Natural killer cell (primary cell): Measurements from ENCODE around the gene SAMD4A. TPM values are rescaled to one million over a fixed set of nuclear protein-coding genes. Genes with fewer than 3 reads are reported as not detected.

Source experiments
- ATAC-seq, 3 donors: fragments of 150-1000 bp in 2 of 3; fragments of 200-7000 bp in 1 of 3; cut with Tn5 transposase; 1 replicate in 1 of 3; 2 replicates in 2 of 3; pipeline ENCODE4 v1.10.0; 2021; ENCODE audit warnings: mild to moderate bottlenecking in 2 of 3, moderate library complexity in 2 of 3
- DNase-seq, 2 donors: peaks; one replicate each; pipeline versions ENCODE4 v3.0.0 to v3.0.0-alpha.2; 2013 to 2021; ENCODE audit warnings: mixed read lengths in 1 of 2
- H3K27ac ChIP-seq: one replicate; pipeline ENCODE4 v1.5.1; 2013; ENCODE audit warnings: mild to moderate bottlenecking, low read length
- H3K27me3 ChIP-seq: one replicate; pipeline ENCODE4 v1.6.1; 2013; ENCODE audit warnings: low read length; ENCODE audit not compliant: control insufficient read depth, insufficient read depth
- H3K36me3 ChIP-seq: one replicate; pipeline ENCODE4 v1.6.1; 2013; ENCODE audit warnings: low read length; ENCODE audit not compliant: control insufficient read depth, insufficient read depth
- H3K4me1 ChIP-seq: one replicate; pipeline ENCODE4 v1.6.1; 2013; ENCODE audit warnings: low read length; ENCODE audit not compliant: control insufficient read depth, insufficient read depth
- H3K4me3 ChIP-seq: one replicate; pipeline ENCODE4 v1.5.1; 2013; ENCODE audit warnings: low read length
- H3K9me3 ChIP-seq: one replicate; pipeline ENCODE4 v1.6.1; 2013; ENCODE audit warnings: low read length; ENCODE audit not compliant: control insufficient read depth, insufficient read depth
- H3K27ac Mint-ChIP-seq, 2 donors: one replicate each; pipeline ENCODE4 v1.8.0; 2022; ENCODE audit warnings: mild to moderate bottlenecking in 2 of 2, mixed read lengths in 2 of 2, moderate library complexity in 1 of 2
- H3K27me3 Mint-ChIP-seq, 2 donors: one replicate each; pipeline ENCODE4 v1.8.0; 2022; ENCODE audit warnings: low read depth in 2 of 2, mixed read lengths in 2 of 2
- H3K36me3 Mint-ChIP-seq: one replicate; pipeline ENCODE4 v1.8.0; 2022; ENCODE audit warnings: mixed read lengths
- H3K4me1 Mint-ChIP-seq, 2 donors: one replicate each; pipeline ENCODE4 v1.8.0; 2022; ENCODE audit warnings: mixed read lengths in 2 of 2
- H3K4me3 Mint-ChIP-seq: one replicate; pipeline ENCODE4 v1.8.0; 2022; ENCODE audit warnings: mild to moderate bottlenecking, moderate library complexity, mixed read lengths
- H3K9me3 Mint-ChIP-seq, 2 donors: one replicate each; pipeline ENCODE4 v1.8.0; 2022; ENCODE audit warnings: mixed read lengths in 2 of 2
- WGBS: methylation state at CpG from one replicate; pipeline ENCODE4 v1.1.7; 2013; ENCODE audit warnings: missing lambda C conversion rate; ENCODE audit not compliant: insufficient coverage; 5-methylcytosine and 5-hydroxymethylcytosine counted together
- intact Hi-C: fragments of 100-400 bp; cut with micrococcal nuclease; formaldehyde crosslinking; loops from one replicate; pipeline ENCODE4 v1.14.2; 2022
- total RNA-seq, 4 donors: library from RNA; stranded (reverse); fragments of 120-200 nt in 1 of 4; gene quantifications; one replicate each; pipeline versions ENCODE4 v1.2.3 to v1.2.4, GENCODE V29; 2013 to 2022
- TF ChIP-seq, protein P1 (sequence below): fragments of 200-600 bp; IDR thresholded peaks from one replicate; pipeline ENCODE4 v1.8.0; 2022; ENCODE audit warnings: antibody characterized with exemption

The SAMD4A gene
- total RNA-seq, 3 donors from 2014 or later (not counting 1 experiment from before 2014, with no cell fraction given), result 0.70 to 1.6 (median 1.4) TPM

DNA sequence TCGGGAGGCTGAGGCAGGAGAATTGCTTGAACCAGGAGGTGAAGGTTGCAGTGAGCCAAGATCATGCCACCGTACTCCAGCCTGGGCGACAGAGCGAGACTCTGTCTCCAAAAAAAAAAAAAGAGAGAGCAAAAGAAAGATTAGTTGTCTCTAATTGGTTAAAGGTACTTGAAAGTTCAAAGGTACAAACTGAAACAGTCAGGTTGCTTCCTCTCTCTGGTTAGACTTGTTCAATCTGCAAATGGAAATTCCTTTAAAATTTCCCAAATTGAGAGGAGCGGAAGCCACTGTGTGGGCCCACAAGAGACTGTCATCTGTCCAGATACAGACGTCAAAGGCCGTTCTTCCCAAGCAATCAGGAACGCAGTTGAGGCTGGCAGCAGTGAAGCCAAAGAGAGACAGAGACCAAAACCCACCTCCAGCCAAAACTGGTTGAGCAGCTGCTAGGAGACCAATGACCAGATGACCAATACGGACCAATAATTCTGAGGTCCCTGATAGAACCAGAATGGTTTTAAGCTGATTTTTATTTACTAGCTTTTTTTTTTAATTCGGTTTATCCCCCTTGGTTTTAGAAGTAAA is 272.1 kb downstream of the SAMD4A start:
- no peak for DNase-seq
- ATAC-seq, result no peak
- Histone ChIP-seq H3K4me3 (no peak overlapping the region), H3K4me1 (no peaks in the 10 kb centered on the region), H3K36me3 (peaks cover 19% of the 10 kb centered on the region), H3K27me3 (no peaks in the 10 kb centered on the region), H3K27ac (no peak overlapping the region), H3K9me3 (no peaks in the 10 kb centered on the region)
- peak overlapping the region; percentile 16 to 51 for H3K27ac Mint-ChIP-seq
- TF ChIP-seq, protein P1, sequence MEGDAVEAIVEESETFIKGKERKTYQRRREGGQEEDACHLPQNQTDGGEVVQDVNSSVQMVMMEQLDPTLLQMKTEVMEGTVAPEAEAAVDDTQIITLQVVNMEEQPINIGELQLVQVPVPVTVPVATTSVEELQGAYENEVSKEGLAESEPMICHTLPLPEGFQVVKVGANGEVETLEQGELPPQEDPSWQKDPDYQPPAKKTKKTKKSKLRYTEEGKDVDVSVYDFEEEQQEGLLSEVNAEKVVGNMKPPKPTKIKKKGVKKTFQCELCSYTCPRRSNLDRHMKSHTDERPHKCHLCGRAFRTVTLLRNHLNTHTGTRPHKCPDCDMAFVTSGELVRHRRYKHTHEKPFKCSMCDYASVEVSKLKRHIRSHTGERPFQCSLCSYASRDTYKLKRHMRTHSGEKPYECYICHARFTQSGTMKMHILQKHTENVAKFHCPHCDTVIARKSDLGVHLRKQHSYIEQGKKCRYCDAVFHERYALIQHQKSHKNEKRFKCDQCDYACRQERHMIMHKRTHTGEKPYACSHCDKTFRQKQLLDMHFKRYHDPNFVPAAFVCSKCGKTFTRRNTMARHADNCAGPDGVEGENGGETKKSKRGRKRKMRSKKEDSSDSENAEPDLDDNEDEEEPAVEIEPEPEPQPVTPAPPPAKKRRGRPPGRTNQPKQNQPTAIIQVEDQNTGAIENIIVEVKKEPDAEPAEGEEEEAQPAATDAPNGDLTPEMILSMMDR, result no peak
- H3K36me3 Mint-ChIP-seq, result peaks cover 32% of the 10 kb centered on the region
- no peaks in the 10 kb centered on the region for H3K9me3 Mint-ChIP-seq
- intact Hi-C loops, result no loop called here
- no peak overlapping the region for H3K4me3 Mint-ChIP-seq
- H3K27me3 Mint-ChIP-seq, result no peaks in the 10 kb centered on the region
- peaks cover 1 to 7% of the 10 kb centered on the region in 2 donors for H3K4me1 Mint-ChIP-seq
- WGBS, result 97% methylated on average over 9 of the region's 10 CpGs

GRCh38 chr14:54839701-54840119 is 272.8 kb downstream of the SAMD4A start:
- Mint-ChIP-seq H3K9me3 (no peaks in the 10 kb centered on the region), H3K4me3 (no peak overlapping the region), H3K27ac (peak overlapping the region; percentile 16 to 51), H3K27me3 (no peaks in the 10 kb centered on the region), H3K4me1 (peaks cover 8 to 10% of the 10 kb centered on the region in 2 donors), H3K36me3 (peaks cover 37% of the 10 kb centered on the region)
- Histone ChIP-seq H3K36me3 (peaks cover 19% of the 10 kb centered on the region), H3K9me3 (no peaks in the 10 kb centered on the region), H3K27me3 (no peaks in the 10 kb centered on the region), H3K27ac (no peak overlapping the region), H3K4me3 (no peak overlapping the region), H3K4me1 (no peaks in the 10 kb centered on the region)
- DNase-seq, result no peak
- 100% methylated on average over 2 of the region's 3 CpGs for WGBS
- intact Hi-C loops, result no loop called here
- TF ChIP-seq, protein P1, result no peak
- ATAC-seq, result no peak

DNA sequence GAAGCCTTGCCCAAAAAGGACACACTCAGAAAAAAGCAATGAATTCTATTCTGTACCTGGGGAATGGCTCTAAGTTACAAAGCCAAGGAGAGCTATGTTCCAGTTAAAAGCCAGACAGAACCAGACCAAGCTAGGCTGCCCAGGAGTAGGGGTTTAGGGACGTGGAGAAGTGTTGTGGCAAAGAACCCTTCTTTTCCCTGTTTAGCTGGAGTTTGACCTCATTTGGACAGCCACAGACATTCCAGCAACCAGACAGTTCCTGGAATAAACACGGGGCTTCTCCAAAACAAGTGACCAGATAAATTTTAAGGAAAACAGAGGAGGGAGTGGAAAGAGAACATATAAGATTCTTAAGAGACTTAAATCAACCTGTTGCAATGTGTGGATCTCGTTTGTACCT is 273.4 kb downstream of the SAMD4A start:
- peaks cover 8 to 11% of the 10 kb centered on the region in 2 donors for H3K4me1 Mint-ChIP-seq
- H3K27me3 Mint-ChIP-seq, result no peaks in the 10 kb centered on the region
- H3K4me3 Mint-ChIP-seq, result no peak overlapping the region
- no peaks in the 10 kb centered on the region for H3K9me3 Mint-ChIP-seq
- peaks cover 39% of the 10 kb centered on the region for H3K36me3 Mint-ChIP-seq
- Histone ChIP-seq H3K36me3 (peaks cover 19% of the 10 kb centered on the region), H3K9me3 (no peaks in the 10 kb centered on the region), H3K4me3 (no peak overlapping the region), H3K27ac (no peak overlapping the region), H3K4me1 (no peaks in the 10 kb centered on the region), H3K27me3 (no peaks in the 10 kb centered on the region)
- peak overlapping the region in 1 of 2 donors; percentile 31 for H3K27ac Mint-ChIP-seq
- no peak for DNase-seq
- no peak for ATAC-seq
- intact Hi-C loops, result no loop called here
- WGBS, result 96% methylated on average over 2 of the region's 3 CpGs
- TF ChIP-seq, protein P1, result no peak

- no peak for ATAC-seq
- WGBS, result 100% methylated on average over 1 of the region's 1 CpG
- no peaks in the 10 kb centered on the region for H3K27me3 Mint-ChIP-seq
- intact Hi-C loops, result no loop called here
- no peaks in the 10 kb centered on the region for H3K9me3 Mint-ChIP-seq
- H3K4me3 ChIP-seq, result no peak overlapping the region
- peaks cover 39% of the 10 kb centered on the region for H3K36me3 Mint-ChIP-seq
- peaks cover 21% of the 10 kb centered on the region for H3K36me3 ChIP-seq
- H3K27ac ChIP-seq, result no peak overlapping the region
- peaks cover 8 to 11% of the 10 kb centered on the region in 2 donors for H3K4me1 Mint-ChIP-seq
- no peak overlapping the region for H3K4me3 Mint-ChIP-seq
- no peak for DNase-seq
- TF ChIP-seq, protein P1, result no peak
- H3K9me3 ChIP-seq, result no peaks in the 10 kb centered on the region
- H3K27ac Mint-ChIP-seq, result no peak overlapping the region
- no peaks in the 10 kb centered on the region for H3K27me3 ChIP-seq
- H3K4me1 ChIP-seq, result no peaks in the 10 kb centered on the region
These were observed 273.9 kb downstream of the SAMD4A start for GRCh38 chr14:54840798-54841197.
